ENCODE results near the gene KCNMB3.

GRCh38 chr3:179224584-179224983 lies 26.3 kb downstream of the KCNMB3 start:
- no peak for TF ChIP-seq CTCF (IDR thresholded peaks at IDR 0.05)
- TF ChIP-seq POLR2A (IDR thresholded peaks at IDR 0.05), result no peak
